NCI-H1436 (cell line): ENCODE measurements around the gene ASB14.
"Not testable (repeated sequence)": the region's sequence is repeated elsewhere in the genome, so short reads cannot be mapped to it uniquely, and the experiment has no call there.

Experiments used
- DNase-seq: peaks from one replicate; lab custom pipeline; 2025; lab: John Stamatoyannopoulos, UW

ASB14 gene

GRCh38 chr3:57292159-57292896, at the start of gene ASB14:
Gene ASB14 (minus strand): TSS chr3:57292685. CDS start chr3:57292033, 652 bp downstream.
- no peak for DNase-seq

- not testable (repeated sequence) for DNase-seq
Measured at GRCh38 chr3:57339071-57339642, 46.7 kb upstream of the ASB14 start.

GRCh38 chr3:57338272-57339070, 46.0 kb upstream of the ASB14 start:
- not testable (repeated sequence) for DNase-seq

- DNase-seq: no peak
Measured at GRCh38 chr3:57335283-57335938, 42.9 kb upstream of the ASB14 start.

- DNase-seq: no peak
Measured at GRCh38 chr3:57331078-57331610, 38.7 kb upstream of the ASB14 start.

- DNase-seq: not testable (repeated sequence)
Measured at GRCh38 chr3:57326498-57326897, 34.0 kb upstream of the ASB14 start.

GRCh38 chr3:57314204-57314603, 21.7 kb upstream of the ASB14 start:
- DNase-seq: no peak

GRCh38 chr3:57309769-57310360, 17.4 kb upstream of the ASB14 start:
- DNase-seq: no peak

GRCh38 chr3:57303520-57303919, 11.0 kb upstream of the ASB14 start:
- DNase-seq: not testable (repeated sequence)

- no peak for DNase-seq
Measured at GRCh38 chr3:57298041-57298440, 5.6 kb upstream of the ASB14 start.

- DNase-seq: no peak
Measured at GRCh38 chr3:57292897-57293526, 527 bp upstream of the ASB14 start.

- no peak for DNase-seq
Measured at GRCh38 chr3:57288403-57288802, 4.1 kb downstream of the ASB14 start.

GRCh38 chr3:57287205-57287604, 5.3 kb downstream of the ASB14 start:
- no peak for DNase-seq

- DNase-seq: no peak
Measured at GRCh38 chr3:57283334-57283733, 9.2 kb downstream of the ASB14 start.

GRCh38 chr3:57281715-57282114, 10.8 kb downstream of the ASB14 start:
- DNase-seq: no peak

GRCh38 chr3:57279685-57280084, 12.8 kb downstream of the ASB14 start:
- no peak for DNase-seq

GRCh38 chr3:57278237-57278636, 14.2 kb downstream of the ASB14 start:
- DNase-seq: no peak

GRCh38 chr3:57275393-57275792, 17.1 kb downstream of the ASB14 start:
- no peak for DNase-seq

GRCh38 chr3:57274845-57275244, 17.6 kb downstream of the ASB14 start:
- no peak for DNase-seq

GRCh38 chr3:57268416-57268815, 24.1 kb downstream of the ASB14 start:
- no peak for DNase-seq

- no peak for DNase-seq
Measured at GRCh38 chr3:57261929-57262328, 30.6 kb downstream of the ASB14 start.
